Prostate gland (tissue), 2 donors: ENCODE results near the gene CRMP1.

Experiments
- CTCF ChIP-seq, 4 experiments: fragments of 200-600 bp in 2 of 4; fragments of 450-650 bp in 2 of 4; sonication (generic) in 2 of 4; IDR thresholded peaks; 1 replicate in 3 of 4; 2 replicates in 1 of 4; pipeline ENCODE4 v1.5.1; 2016 to 2019; ENCODE audit warnings: antibody characterized with exemption in 4 of 4, mild to moderate bottlenecking in 2 of 4, moderate library complexity in 2 of 4
- POLR2A ChIP-seq: fragments of 450-650 bp; IDR thresholded peaks from one replicate; pipeline ENCODE4 v1.6.1; 2016; ENCODE audit warnings: antibody characterized with exemption, mild to moderate bottlenecking

DNA sequence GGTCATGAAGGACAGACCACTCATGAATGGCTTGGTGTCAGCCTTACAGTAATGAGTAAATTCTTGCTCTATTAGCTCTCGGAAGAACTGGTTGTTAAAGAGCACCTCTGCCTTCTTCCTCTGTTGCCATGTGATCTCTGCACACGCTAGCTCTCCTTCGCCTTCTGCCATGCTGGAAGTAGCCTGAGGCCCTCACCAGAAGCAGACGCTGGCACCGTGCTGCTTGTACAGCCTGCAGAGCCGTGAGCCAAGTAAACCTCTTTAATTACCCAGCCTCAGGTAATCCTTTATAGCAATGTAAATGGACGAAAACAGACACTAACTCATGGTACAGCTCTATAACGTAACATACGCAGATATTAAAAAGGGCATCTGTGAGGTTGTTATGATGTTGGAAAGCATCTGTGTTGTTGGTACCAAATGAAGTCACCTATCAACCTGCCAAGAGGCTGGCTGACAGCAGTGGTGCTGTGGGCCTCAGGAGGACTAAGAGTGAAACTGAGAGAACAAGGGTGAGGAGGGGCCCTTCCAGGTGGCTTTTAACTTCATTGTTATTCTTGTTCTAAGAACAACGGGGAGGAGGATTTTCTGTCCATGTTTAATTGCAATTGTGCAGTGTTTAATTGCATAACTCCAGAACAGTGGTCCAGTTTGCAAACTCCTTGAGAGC, 69.2 kb downstream of the CRMP1 start:
- no peak for TF ChIP-seq CTCF (IDR thresholded peaks at IDR 0.05)
- TF ChIP-seq POLR2A: no peak
